ENCODE results near the gene OSBPL6.
A peak's percentile ranks its signal among the peaks of the same experiment; 100 is the strongest.
"Not testable (repeated sequence)": the region's sequence is repeated elsewhere in the genome, so short reads cannot be mapped to it uniquely, and the experiment has no call there.

Gene OSBPL6

GRCh38 chr2:178350051-178350450 lies 155.7 kb downstream of the OSBPL6 start:
- ATAC-seq: no peak
- no peak for TF ChIP-seq ISL1 (CRISPR knock-in tag; IDR thresholded peaks at IDR 0.05)

GRCh38 chr2:178357704-178358103 lies 163.4 kb downstream of the OSBPL6 start:
- ATAC-seq: not testable (repeated sequence)

DNA sequence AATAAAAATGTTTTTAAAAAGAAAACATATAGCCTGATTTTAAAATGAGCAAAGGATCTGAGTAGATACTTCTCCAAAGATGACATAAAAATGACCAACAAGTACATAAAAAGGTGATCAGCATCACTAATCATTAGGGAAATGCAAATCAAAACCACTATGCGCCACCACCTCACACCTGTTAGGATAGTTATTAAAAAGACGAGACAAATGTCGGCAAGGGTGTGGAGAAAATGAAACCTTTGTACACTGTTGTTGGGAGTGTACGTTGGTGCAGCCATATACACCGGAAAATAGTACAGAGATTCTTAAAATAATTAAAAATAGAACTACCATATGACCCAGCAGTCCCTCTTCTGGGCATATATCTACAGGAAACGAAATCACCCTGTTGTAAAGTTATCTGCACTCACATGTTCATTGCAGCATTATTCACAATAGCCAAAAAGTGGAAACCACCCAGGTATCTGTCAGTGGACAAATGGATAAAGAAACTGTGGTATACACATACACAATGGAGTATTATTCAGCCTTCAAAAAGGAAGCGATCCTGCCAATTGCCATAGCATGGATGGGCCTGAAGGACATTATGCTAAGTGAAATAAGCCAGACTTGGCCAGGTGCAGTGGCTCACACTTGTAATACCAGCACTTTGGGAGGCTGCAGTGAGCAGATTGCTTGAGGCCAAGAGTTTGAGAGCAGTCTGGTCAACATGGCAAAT lies 165.0 kb downstream of the OSBPL6 start:
- no peak for TF ChIP-seq SNAI2 (CRISPR knock-in tag; IDR thresholded peaks at IDR 0.05)
- peak; percentile 87 for TF ChIP-seq ZNF8 (CRISPR knock-in tag; IDR thresholded peaks at IDR 0.05)

DNA sequence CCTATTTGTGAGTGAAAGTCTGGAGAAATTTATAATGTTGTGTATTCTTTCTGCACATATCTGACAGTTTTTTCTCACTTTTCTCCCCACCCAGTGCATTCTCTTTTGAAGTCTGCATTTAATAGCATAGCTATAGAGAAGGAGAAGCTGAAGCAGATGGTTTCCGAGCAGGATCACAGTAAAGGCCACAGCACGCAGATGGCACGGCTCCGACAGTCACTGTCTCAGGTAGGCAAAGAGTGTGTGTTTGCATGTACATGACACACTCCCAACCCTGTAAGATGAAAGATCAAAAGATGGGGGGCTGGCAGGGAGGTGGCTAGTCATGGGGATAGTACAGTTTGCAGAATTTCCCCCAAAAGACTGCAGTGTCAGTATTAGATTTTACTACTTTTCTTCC lies 167.3 kb downstream of the OSBPL6 start:
- no peak for ATAC-seq
- TF ChIP-seq ZC3H10 (CRISPR knock-in tag; IDR thresholded peaks at IDR 0.05) (no peak), CSDC2 (CRISPR knock-in tag; IDR thresholded peaks at IDR 0.05) (no peak), SNAI2 (CRISPR knock-in tag; IDR thresholded peaks at IDR 0.05) (no peak), OSR1 (CRISPR knock-in tag; IDR thresholded peaks at IDR 0.05) (no peak), BACH2 (CRISPR knock-in tag; IDR thresholded peaks at IDR 0.05; ENCODE audit: borderline replicate concordance) (no peak), ESRRG (CRISPR knock-in tag; IDR thresholded peaks at IDR 0.05) (no peak), ZNF70 (CRISPR knock-in tag; IDR thresholded peaks at IDR 0.05) (no peak), ZFP3 (CRISPR knock-in tag; IDR thresholded peaks at IDR 0.05) (no peak), GLIS3 (CRISPR knock-in tag; IDR thresholded peaks at IDR 0.05) (no peak), ZFP30 (CRISPR knock-in tag; IDR thresholded peaks at IDR 0.05) (no peak), ARNTL (CRISPR knock-in tag; IDR thresholded peaks at IDR 0.05; ENCODE audit: borderline replicate concordance, low read depth) (no peak), TCF4 (CRISPR knock-in tag; IDR thresholded peaks at IDR 0.05; ENCODE audit: borderline replicate concordance) (no peak)

More for the DNA sequence above, 165.0 kb downstream of the OSBPL6 start:
- no peak for ATAC-seq

DNA sequence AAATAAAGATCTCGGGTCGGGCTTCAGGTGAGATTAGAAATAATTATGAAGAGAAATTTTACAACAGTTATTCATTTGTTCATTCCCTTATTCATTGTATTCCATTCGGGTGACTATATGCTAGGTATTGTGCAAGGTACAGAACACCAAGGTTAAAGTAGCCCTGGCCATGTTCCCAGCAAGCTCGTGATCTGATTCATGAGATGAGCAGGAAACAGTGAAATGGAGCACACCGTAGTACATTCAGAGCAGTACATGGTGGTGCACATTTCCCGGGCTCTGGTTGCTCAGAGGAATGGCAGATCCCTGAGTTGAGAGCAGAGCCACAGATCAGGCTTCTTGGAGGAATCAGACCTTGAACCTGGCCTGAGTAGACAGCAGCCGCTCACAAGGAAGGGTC lies 168.9 kb downstream of the OSBPL6 start:
- no peak for TF ChIP-seq ARNTL (CRISPR knock-in tag; IDR thresholded peaks at IDR 0.05; ENCODE audit: borderline replicate concordance, low read depth)
- no peak for TF ChIP-seq RARB (CRISPR knock-in tag; IDR thresholded peaks at IDR 0.05)
- no peak for TF ChIP-seq CSDC2 (CRISPR knock-in tag; IDR thresholded peaks at IDR 0.05)
- TF ChIP-seq POU6F1 (CRISPR knock-in tag; IDR thresholded peaks at IDR 0.05; ENCODE audit: borderline replicate concordance, low read depth): no peak
- no peak for TF ChIP-seq GLIS3 (CRISPR knock-in tag; IDR thresholded peaks at IDR 0.05)
- TF ChIP-seq CREB5 (CRISPR knock-in tag; IDR thresholded peaks at IDR 0.05; ENCODE audit: low read depth): no peak
- TF ChIP-seq TCF4 (CRISPR knock-in tag; IDR thresholded peaks at IDR 0.05; ENCODE audit: borderline replicate concordance): no peak
- no peak for TF ChIP-seq PATZ1 (CRISPR knock-in tag; IDR thresholded peaks at IDR 0.05; ENCODE audit: borderline replicate concordance)
- no peak for TF ChIP-seq ZFP30 (CRISPR knock-in tag; IDR thresholded peaks at IDR 0.05)
- no peak for TF ChIP-seq SNAI2 (CRISPR knock-in tag; IDR thresholded peaks at IDR 0.05)
- no peak for TF ChIP-seq PPARA (CRISPR knock-in tag; IDR thresholded peaks at IDR 0.05; ENCODE audit: borderline replicate concordance)
- ATAC-seq: no peak

DNA sequence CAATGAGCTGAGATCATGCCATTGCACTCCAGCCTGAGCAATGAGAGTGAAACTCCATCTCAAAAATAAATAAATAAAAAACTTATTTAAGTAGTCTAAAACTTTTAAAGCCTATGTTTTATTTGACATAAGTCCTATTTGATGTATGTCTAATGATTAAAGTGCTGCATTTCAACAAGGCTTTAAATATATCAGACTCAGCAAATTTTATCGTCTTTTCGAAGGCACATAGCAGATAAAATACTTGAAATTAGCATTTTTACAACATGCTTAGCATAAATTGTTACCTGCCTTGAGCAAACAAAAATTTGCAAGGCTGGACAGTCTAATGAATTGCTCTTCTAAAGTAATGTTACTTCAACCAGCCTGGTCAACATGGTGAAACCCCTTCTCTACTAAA lies 170.8 kb downstream of the OSBPL6 start:
- ATAC-seq: no peak
- TF ChIP-seq CSRNP3 (CRISPR knock-in tag; IDR thresholded peaks at IDR 0.05) (no peak), PPARA (CRISPR knock-in tag; IDR thresholded peaks at IDR 0.05; ENCODE audit: borderline replicate concordance) (no peak), CREB5 (CRISPR knock-in tag; IDR thresholded peaks at IDR 0.05; ENCODE audit: low read depth) (no peak), ZC3H10 (CRISPR knock-in tag; IDR thresholded peaks at IDR 0.05) (no peak), OSR1 (CRISPR knock-in tag; IDR thresholded peaks at IDR 0.05) (no peak), ZNF565 (CRISPR knock-in tag; conservative IDR thresholded peaks at IDR 0.05; ENCODE audit: low read depth) (no peak), ZFP3 (CRISPR knock-in tag; IDR thresholded peaks at IDR 0.05) (no peak), BACH2 (CRISPR knock-in tag; IDR thresholded peaks at IDR 0.05; ENCODE audit: borderline replicate concordance) (no peak), SNAI2 (CRISPR knock-in tag; IDR thresholded peaks at IDR 0.05) (no peak), TOX (CRISPR knock-in tag; IDR thresholded peaks at IDR 0.05; ENCODE audit: borderline replicate concordance) (no peak)
